ENCODE results near the gene RELN. TPM values are rescaled to one million over a fixed set of nuclear protein-coding genes. Genes with fewer than 3 reads are reported as not detected.

RELN gene
- total RNA-seq, 1 donor from 2014 or later: 5.7 TPM

GRCh38 chr7:103952408-103952807 is 37.0 kb downstream of the RELN start:
- Mint-ChIP-seq H3K36me3 (ENCODE audit: unreplicated experiment) (no peaks in the 10 kb centered on the region), H3K27ac (ENCODE audit: unreplicated experiment) (no peak overlapping the region), H3K27me3 (ENCODE audit: unreplicated experiment) (no peaks in the 10 kb centered on the region), H3K4me1 (ENCODE audit: low read depth, unreplicated experiment) (peaks cover under 1% of the 10 kb centered on the region), H3K4me3 (ENCODE audit: unreplicated experiment) (no peak overlapping the region), H3K9me3 (ENCODE audit: unreplicated experiment) (no peaks in the 10 kb centered on the region)
- DNase-seq: no peak
- no peak for TF ChIP-seq CTCF (IDR thresholded peaks at IDR 0.05; ENCODE audit: partially characterized antibody, unreplicated experiment)

- no peak for TF ChIP-seq CTCF (IDR thresholded peaks at IDR 0.05; ENCODE audit: partially characterized antibody, unreplicated experiment)
- no peak for DNase-seq
- no peaks in the 10 kb centered on the region for H3K36me3 Mint-ChIP-seq (ENCODE audit: unreplicated experiment)
- no peak overlapping the region for H3K4me3 Mint-ChIP-seq (ENCODE audit: unreplicated experiment)
- no peaks in the 10 kb centered on the region for H3K27me3 Mint-ChIP-seq (ENCODE audit: unreplicated experiment)
- no peak overlapping the region for H3K27ac Mint-ChIP-seq (ENCODE audit: unreplicated experiment)
- no peaks in the 10 kb centered on the region for H3K9me3 Mint-ChIP-seq (ENCODE audit: unreplicated experiment)
- H3K4me1 Mint-ChIP-seq (ENCODE audit: low read depth, unreplicated experiment): no peaks in the 10 kb centered on the region
These were observed 38.1 kb downstream of the RELN start for GRCh38 chr7:103951311-103951710.

- no peak for DNase-seq
- H3K27me3 Mint-ChIP-seq (ENCODE audit: unreplicated experiment): no peaks in the 10 kb centered on the region
- TF ChIP-seq CTCF (IDR thresholded peaks at IDR 0.05; ENCODE audit: partially characterized antibody, unreplicated experiment): no peak
- no peaks in the 10 kb centered on the region for H3K4me1 Mint-ChIP-seq (ENCODE audit: low read depth, unreplicated experiment)
- H3K9me3 Mint-ChIP-seq (ENCODE audit: unreplicated experiment): no peaks in the 10 kb centered on the region
- no peak overlapping the region for H3K4me3 Mint-ChIP-seq (ENCODE audit: unreplicated experiment)
- H3K36me3 Mint-ChIP-seq (ENCODE audit: unreplicated experiment): no peaks in the 10 kb centered on the region
- no peak overlapping the region for H3K27ac Mint-ChIP-seq (ENCODE audit: unreplicated experiment)
These were observed 40.1 kb downstream of the RELN start for GRCh38 chr7:103949374-103949773.

GRCh38 chr7:103947026-103947655 is 42.3 kb downstream of the RELN start:
- no peak overlapping the region for H3K27ac Mint-ChIP-seq (ENCODE audit: unreplicated experiment)
- no peak overlapping the region for H3K4me3 Mint-ChIP-seq (ENCODE audit: unreplicated experiment)
- TF ChIP-seq CTCF (IDR thresholded peaks at IDR 0.05; ENCODE audit: partially characterized antibody, unreplicated experiment): no peak
- H3K9me3 Mint-ChIP-seq (ENCODE audit: unreplicated experiment): no peaks in the 10 kb centered on the region
- no peak for DNase-seq
- H3K4me1 Mint-ChIP-seq (ENCODE audit: low read depth, unreplicated experiment): no peaks in the 10 kb centered on the region
- H3K27me3 Mint-ChIP-seq (ENCODE audit: unreplicated experiment): no peaks in the 10 kb centered on the region
- no peaks in the 10 kb centered on the region for H3K36me3 Mint-ChIP-seq (ENCODE audit: unreplicated experiment)

GRCh38 chr7:103944230-103944900 is 45.1 kb downstream of the RELN start:
- TF ChIP-seq CTCF (IDR thresholded peaks at IDR 0.05; ENCODE audit: partially characterized antibody, unreplicated experiment): no peak
- no peaks in the 10 kb centered on the region for H3K4me1 Mint-ChIP-seq (ENCODE audit: low read depth, unreplicated experiment)
- no peak overlapping the region for H3K27ac Mint-ChIP-seq (ENCODE audit: unreplicated experiment)
- H3K27me3 Mint-ChIP-seq (ENCODE audit: unreplicated experiment): peaks cover 2% of the 10 kb centered on the region
- H3K36me3 Mint-ChIP-seq (ENCODE audit: unreplicated experiment): no peaks in the 10 kb centered on the region
- no peak overlapping the region for H3K4me3 Mint-ChIP-seq (ENCODE audit: unreplicated experiment)
- peaks cover 2% of the 10 kb centered on the region for H3K9me3 Mint-ChIP-seq (ENCODE audit: unreplicated experiment)
- no peak for DNase-seq

Measured in glutamatergic neuron (in vitro differentiated cells).